ENCODE data around the gene SLC7A14.

SLC7A14 gene

GRCh38 chr3:170424879-170425278, 161.0 kb downstream of the SLC7A14 start:
- no peak for DNase-seq (ENCODE audit: low read depth, low spot score)
- Histone ChIP-seq H3K36me3 (ENCODE audit: insufficient read depth, low read length) (no peaks in the 10 kb centered on the region), H3K4me3 (no peak overlapping the region), H3K9me3 (ENCODE audit: low read depth, low read length) (no peaks in the 10 kb centered on the region), H3K27ac (no peak overlapping the region), H3K9ac (ENCODE audit: insufficient read length) (no peak overlapping the region)
- TF ChIP-seq POLR2AphosphoS5 (IDR thresholded peaks at IDR 0.05; ENCODE audit: borderline replicate concordance, low read depth, low read length), result no peak
- TF ChIP-seq EZH2 (IDR thresholded peaks at IDR 0.05), result no peak
- TF ChIP-seq FOXP2 (optimal IDR thresholded peaks at IDR 0.05; ENCODE audit: control extremely low read depth, extremely low read length, insufficient read depth), result no peak

DNA sequence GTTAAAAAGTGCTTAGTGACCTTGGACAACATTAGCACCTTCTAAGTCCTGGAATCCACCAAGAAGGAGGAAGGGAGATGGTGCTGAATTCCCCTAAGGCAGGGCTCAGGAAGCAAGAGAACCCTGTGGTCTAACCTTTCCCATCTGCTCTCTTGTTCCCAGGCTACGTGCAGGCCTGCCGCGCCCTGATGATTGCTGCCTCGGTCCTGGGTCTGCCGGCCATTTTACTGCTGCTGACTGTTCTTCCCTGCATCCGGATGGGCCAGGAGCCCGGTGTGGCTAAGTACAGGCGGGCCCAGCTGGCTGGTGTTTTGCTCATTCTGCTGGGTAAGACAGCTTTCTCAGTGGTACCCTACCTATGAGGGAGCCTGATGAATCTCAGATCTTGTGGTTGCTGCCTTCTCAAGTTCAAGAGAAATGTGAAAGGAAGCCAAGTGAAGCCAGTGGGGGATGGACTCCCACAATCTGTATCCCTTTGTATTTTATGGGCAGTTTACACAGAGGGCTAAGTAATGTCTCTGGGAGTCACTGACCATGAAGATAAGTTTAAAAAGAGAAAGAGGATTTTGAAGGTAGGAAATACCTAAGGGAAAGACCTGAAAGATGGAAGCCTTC, 162.8 kb downstream of the SLC7A14 start:
- TF ChIP-seq POLR2AphosphoS5 (IDR thresholded peaks at IDR 0.05; ENCODE audit: borderline replicate concordance, low read depth, low read length) (no peak), FOXP2 (optimal IDR thresholded peaks at IDR 0.05; ENCODE audit: control extremely low read depth, extremely low read length, insufficient read depth) (no peak), EZH2 (IDR thresholded peaks at IDR 0.05) (no peak)
- Histone ChIP-seq H3K9me3 (ENCODE audit: low read depth, low read length) (no peaks in the 10 kb centered on the region), H3K27ac (no peak overlapping the region), H3K4me3 (no peak overlapping the region), H3K36me3 (ENCODE audit: insufficient read depth, low read length) (no peaks in the 10 kb centered on the region), H3K9ac (ENCODE audit: insufficient read length) (no peak overlapping the region)
- no peak for DNase-seq (ENCODE audit: low read depth, low spot score)

DNA sequence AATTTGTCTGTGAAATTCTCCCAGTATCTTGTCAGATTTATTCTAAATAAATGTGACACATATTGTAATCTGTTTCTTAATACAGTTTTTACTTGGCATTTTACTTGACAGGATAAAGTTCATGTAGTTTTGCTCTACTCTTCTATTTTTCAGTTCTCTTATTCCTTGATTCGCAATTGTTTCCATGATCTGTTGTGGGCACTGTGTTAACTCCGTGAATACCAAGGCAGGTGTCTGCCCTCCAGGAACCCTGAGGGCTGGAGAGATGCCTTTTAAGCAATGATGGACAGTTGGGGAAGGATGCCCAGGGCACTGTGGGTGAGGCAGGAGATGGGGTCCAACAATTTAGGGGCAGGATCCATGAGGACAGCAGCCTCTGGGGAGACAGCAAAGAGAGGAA, 164.1 kb downstream of the SLC7A14 start:
- no peak overlapping the region for H3K27ac ChIP-seq
- H3K4me3 ChIP-seq, result no peak overlapping the region
- no peaks in the 10 kb centered on the region for H3K36me3 ChIP-seq (ENCODE audit: insufficient read depth, low read length)
- H3K9ac ChIP-seq (ENCODE audit: insufficient read length), result no peak overlapping the region
- no peak for DNase-seq (ENCODE audit: low read depth, low spot score)
- TF ChIP-seq EZH2 (IDR thresholded peaks at IDR 0.05) (no peak), POLR2AphosphoS5 (IDR thresholded peaks at IDR 0.05; ENCODE audit: borderline replicate concordance, low read depth, low read length) (no peak), FOXP2 (optimal IDR thresholded peaks at IDR 0.05; ENCODE audit: control extremely low read depth, extremely low read length, insufficient read depth) (no peak)
- no peaks in the 10 kb centered on the region for H3K9me3 ChIP-seq (ENCODE audit: low read depth, low read length)

DNA sequence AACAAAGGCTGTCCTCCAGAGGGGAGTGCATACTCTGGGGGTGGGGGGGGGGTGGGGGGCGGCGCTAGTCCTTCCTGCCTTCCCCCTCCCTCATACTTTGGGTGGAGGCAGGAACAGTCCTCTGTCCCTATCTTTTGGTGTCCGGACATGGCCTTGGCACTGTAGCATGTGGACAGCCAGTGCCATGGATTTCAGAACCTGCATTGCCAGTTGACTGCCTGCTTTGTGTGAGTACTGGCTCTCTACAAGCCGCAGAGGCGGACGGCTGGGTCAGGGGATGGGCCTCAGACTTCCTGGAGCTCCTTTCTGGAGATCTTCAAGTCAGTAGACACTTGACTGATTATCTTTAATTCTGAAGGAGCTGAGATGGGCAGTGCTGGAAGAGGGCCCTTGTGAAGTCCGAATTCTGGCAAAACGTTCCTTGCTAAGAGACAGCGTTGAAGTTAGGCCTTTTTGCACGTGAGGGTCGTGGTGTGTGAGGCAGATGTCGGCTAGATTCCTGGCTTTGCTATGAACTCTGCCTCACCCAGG, 164.7 kb downstream of the SLC7A14 start:
- no peak overlapping the region for H3K9ac ChIP-seq (ENCODE audit: insufficient read length)
- no peaks in the 10 kb centered on the region for H3K36me3 ChIP-seq (ENCODE audit: insufficient read depth, low read length)
- DNase-seq (ENCODE audit: low read depth, low spot score), result no peak
- no peaks in the 10 kb centered on the region for H3K9me3 ChIP-seq (ENCODE audit: low read depth, low read length)
- H3K4me3 ChIP-seq, result no peak overlapping the region
- TF ChIP-seq EZH2 (IDR thresholded peaks at IDR 0.05) (no peak), POLR2AphosphoS5 (IDR thresholded peaks at IDR 0.05; ENCODE audit: borderline replicate concordance, low read depth, low read length) (no peak), FOXP2 (optimal IDR thresholded peaks at IDR 0.05; ENCODE audit: control extremely low read depth, extremely low read length, insufficient read depth) (no peak)
- no peak overlapping the region for H3K27ac ChIP-seq

GRCh38 chr3:170420307-170420821, 165.5 kb downstream of the SLC7A14 start:
- Histone ChIP-seq H3K9ac (ENCODE audit: insufficient read length) (no peak overlapping the region), H3K4me3 (no peak overlapping the region), H3K27ac (no peak overlapping the region), H3K9me3 (ENCODE audit: low read depth, low read length) (no peaks in the 10 kb centered on the region), H3K36me3 (ENCODE audit: insufficient read depth, low read length) (no peaks in the 10 kb centered on the region)
- DNase-seq (ENCODE audit: low read depth, low spot score), result no peak
- TF ChIP-seq FOXP2 (optimal IDR thresholded peaks at IDR 0.05; ENCODE audit: control extremely low read depth, extremely low read length, insufficient read depth) (no peak), EZH2 (IDR thresholded peaks at IDR 0.05) (no peak), POLR2AphosphoS5 (IDR thresholded peaks at IDR 0.05; ENCODE audit: borderline replicate concordance, low read depth, low read length) (no peak)

GRCh38 chr3:170419557-170420087, 166.3 kb downstream of the SLC7A14 start:
- DNase-seq (ENCODE audit: low read depth, low spot score), result no peak
- no peak overlapping the region for H3K27ac ChIP-seq
- no peak for TF ChIP-seq POLR2AphosphoS5 (IDR thresholded peaks at IDR 0.05; ENCODE audit: borderline replicate concordance, low read depth, low read length)
- no peak for TF ChIP-seq FOXP2 (optimal IDR thresholded peaks at IDR 0.05; ENCODE audit: control extremely low read depth, extremely low read length, insufficient read depth)
- H3K36me3 ChIP-seq (ENCODE audit: insufficient read depth, low read length), result no peaks in the 10 kb centered on the region
- no peak overlapping the region for H3K9ac ChIP-seq (ENCODE audit: insufficient read length)
- no peak overlapping the region for H3K4me3 ChIP-seq
- no peaks in the 10 kb centered on the region for H3K9me3 ChIP-seq (ENCODE audit: low read depth, low read length)

GRCh38 chr3:170418422-170419398, 167.2 kb downstream of the SLC7A14 start, which contains the start of gene CLDN11:
Gene CLDN11 (plus strand): TSS chr3:170418868. CDS start chr3:170419067, 199 bp downstream.
- H3K4me3 ChIP-seq, result no peak within 1 kb of the TSS
- no peaks in the 10 kb centered on the region for H3K36me3 ChIP-seq (ENCODE audit: insufficient read depth, low read length)
- no peak within 1 kb of the TSS for H3K27ac ChIP-seq
- TF ChIP-seq FOXP2 (optimal IDR thresholded peaks at IDR 0.05; ENCODE audit: control extremely low read depth, extremely low read length, insufficient read depth) (no peak), POLR2AphosphoS5 (IDR thresholded peaks at IDR 0.05; ENCODE audit: borderline replicate concordance, low read depth, low read length) (no peak), EZH2 (IDR thresholded peaks at IDR 0.05) (no peak)
- no peak within 1 kb of the TSS for H3K9ac ChIP-seq (ENCODE audit: insufficient read length)
- no peak for DNase-seq (ENCODE audit: low read depth, low spot score)
- no peaks in the 10 kb centered on the region for H3K9me3 ChIP-seq (ENCODE audit: low read depth, low read length)

DNA sequence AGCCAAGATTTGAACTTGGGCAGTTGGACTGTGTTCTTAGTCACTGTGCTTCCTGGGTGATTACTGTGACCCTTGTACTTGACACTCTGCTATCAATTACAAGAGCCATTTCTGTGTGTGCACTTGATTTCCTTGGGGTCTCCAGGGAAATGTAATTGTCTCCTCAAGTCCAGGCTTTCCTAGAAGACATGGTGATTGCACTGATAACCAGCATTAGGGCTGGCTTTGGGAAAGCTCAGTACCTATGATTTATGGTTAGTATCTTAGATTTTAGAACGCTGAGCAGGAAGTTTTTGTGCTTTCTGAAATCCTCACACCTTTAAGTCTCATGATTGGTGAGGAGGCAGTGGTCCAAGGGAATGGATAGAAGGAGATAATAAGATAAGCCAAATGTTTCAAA, 168.8 kb downstream of the SLC7A14 start:
- TF ChIP-seq FOXP2 (optimal IDR thresholded peaks at IDR 0.05; ENCODE audit: control extremely low read depth, extremely low read length, insufficient read depth), result no peak
- no peak for TF ChIP-seq POLR2AphosphoS5 (IDR thresholded peaks at IDR 0.05; ENCODE audit: borderline replicate concordance, low read depth, low read length)
- no peak for TF ChIP-seq EZH2 (IDR thresholded peaks at IDR 0.05)
- Histone ChIP-seq H3K4me3 (no peak overlapping the region), H3K27ac (no peak overlapping the region), H3K9ac (ENCODE audit: insufficient read length) (no peak overlapping the region), H3K9me3 (ENCODE audit: low read depth, low read length) (no peaks in the 10 kb centered on the region), H3K36me3 (ENCODE audit: insufficient read depth, low read length) (no peaks in the 10 kb centered on the region)
- DNase-seq (ENCODE audit: low read depth, low spot score), result no peak
